Lower lobe of right lung (tissue), 2 donors: ENCODE measurements around the gene CDKN2AIP. TPM values are rescaled to one million over a fixed set of nuclear protein-coding genes. Genes with fewer than 3 reads are reported as not detected.
"Not testable (repeated sequence)": the region's sequence is repeated elsewhere in the genome, so short reads cannot be mapped to it uniquely, and the experiment has no call there.

ENCODE experiments used
- ATAC-seq, 2 donors: fragments of 200-7000 bp; cut with Tn5 transposase; one replicate each; pipeline ENCODE4 v1.9.1; 2020 to 2022; ENCODE audit warnings: mild to moderate bottlenecking in 2 of 2, moderate library complexity in 2 of 2
- DNase-seq: peaks from one replicate; pipeline ENCODE4 v3.0.0-alpha.2; 2020
- H3K27ac ChIP-seq: fragments of 200-600 bp; one replicate; pipeline ENCODE4 v1.8.0; 2022
- H3K27me3 ChIP-seq: fragments of 200-600 bp; one replicate; pipeline ENCODE4 v1.8.0; 2022; ENCODE audit warnings: low read depth
- H3K36me3 ChIP-seq: fragments of 200-600 bp; one replicate; pipeline ENCODE4 v1.8.0; 2022; ENCODE audit warnings: mild to moderate bottlenecking
- H3K4me1 ChIP-seq: fragments of 200-600 bp; one replicate; pipeline ENCODE4 v1.8.0; 2022
- H3K4me3 ChIP-seq: fragments of 200-600 bp; one replicate; pipeline ENCODE4 v1.8.0; 2022; ENCODE audit warnings: mild to moderate bottlenecking
- H3K9me3 ChIP-seq: fragments of 200-600 bp; one replicate; pipeline ENCODE4 v1.8.0; 2022
- intact Hi-C: fragments of 100-400 bp; cut with DNase I; formaldehyde crosslinking; loops from one replicate; pipeline ENCODE4 v1.11.0; 2022
- total RNA-seq: library from RNA; stranded (reverse); fragmentation: NEBNext Ultra II Directional; extraction: Animal tissue kit (Norgen Biotek cat#: 25700); gene quantifications from one replicate; pipeline ENCODE4 v1.2.1, GENCODE V29; 2021
- TF ChIP-seq, protein P1 (sequence below): fragments of 200-600 bp; IDR thresholded peaks from one replicate; pipeline ENCODE4 v1.8.0; 2022; ENCODE audit warnings: antibody characterized with exemption, mild to moderate bottlenecking
- donor health status: DM: no; HTN: yes; CAD: no; lungs with severe emphysema.

CDKN2AIP gene
- total RNA-seq, 1 donor from 2014 or later, result 15.4 TPM

DNA sequence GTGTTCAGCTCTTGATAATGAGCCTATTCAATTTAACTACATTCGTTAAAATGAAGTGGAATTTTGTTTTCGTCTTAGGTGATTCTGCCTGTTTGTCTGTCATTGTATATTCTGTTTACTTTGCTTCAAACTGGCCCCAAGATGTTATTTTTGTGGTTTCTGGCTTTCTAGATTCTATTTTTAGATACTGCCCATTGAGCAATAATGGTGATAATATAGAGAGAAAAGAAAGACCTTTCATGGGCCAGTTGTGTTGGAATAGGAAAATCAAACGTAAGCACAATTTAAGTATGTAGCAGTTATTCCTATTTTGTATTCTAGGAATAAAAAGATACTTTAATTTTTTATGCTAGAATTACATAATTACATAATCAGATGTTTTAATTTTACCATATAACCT is 4.0 kb downstream of the CDKN2AIP start:
- H3K9me3 ChIP-seq, result no peaks in the 10 kb centered on the region
- intact Hi-C loops, result no loop called here
- H3K4me3 ChIP-seq, result no peak overlapping the region
- no peaks in the 10 kb centered on the region for H3K27me3 ChIP-seq
- no peak overlapping the region for H3K27ac ChIP-seq
- DNase-seq (no peak), ATAC-seq (no peak)
- H3K4me1 ChIP-seq, result peaks cover 43% of the 10 kb centered on the region
- peaks cover 69% of the 10 kb centered on the region for H3K36me3 ChIP-seq
- TF ChIP-seq, protein P1, sequence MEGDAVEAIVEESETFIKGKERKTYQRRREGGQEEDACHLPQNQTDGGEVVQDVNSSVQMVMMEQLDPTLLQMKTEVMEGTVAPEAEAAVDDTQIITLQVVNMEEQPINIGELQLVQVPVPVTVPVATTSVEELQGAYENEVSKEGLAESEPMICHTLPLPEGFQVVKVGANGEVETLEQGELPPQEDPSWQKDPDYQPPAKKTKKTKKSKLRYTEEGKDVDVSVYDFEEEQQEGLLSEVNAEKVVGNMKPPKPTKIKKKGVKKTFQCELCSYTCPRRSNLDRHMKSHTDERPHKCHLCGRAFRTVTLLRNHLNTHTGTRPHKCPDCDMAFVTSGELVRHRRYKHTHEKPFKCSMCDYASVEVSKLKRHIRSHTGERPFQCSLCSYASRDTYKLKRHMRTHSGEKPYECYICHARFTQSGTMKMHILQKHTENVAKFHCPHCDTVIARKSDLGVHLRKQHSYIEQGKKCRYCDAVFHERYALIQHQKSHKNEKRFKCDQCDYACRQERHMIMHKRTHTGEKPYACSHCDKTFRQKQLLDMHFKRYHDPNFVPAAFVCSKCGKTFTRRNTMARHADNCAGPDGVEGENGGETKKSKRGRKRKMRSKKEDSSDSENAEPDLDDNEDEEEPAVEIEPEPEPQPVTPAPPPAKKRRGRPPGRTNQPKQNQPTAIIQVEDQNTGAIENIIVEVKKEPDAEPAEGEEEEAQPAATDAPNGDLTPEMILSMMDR, result no peak

DNA sequence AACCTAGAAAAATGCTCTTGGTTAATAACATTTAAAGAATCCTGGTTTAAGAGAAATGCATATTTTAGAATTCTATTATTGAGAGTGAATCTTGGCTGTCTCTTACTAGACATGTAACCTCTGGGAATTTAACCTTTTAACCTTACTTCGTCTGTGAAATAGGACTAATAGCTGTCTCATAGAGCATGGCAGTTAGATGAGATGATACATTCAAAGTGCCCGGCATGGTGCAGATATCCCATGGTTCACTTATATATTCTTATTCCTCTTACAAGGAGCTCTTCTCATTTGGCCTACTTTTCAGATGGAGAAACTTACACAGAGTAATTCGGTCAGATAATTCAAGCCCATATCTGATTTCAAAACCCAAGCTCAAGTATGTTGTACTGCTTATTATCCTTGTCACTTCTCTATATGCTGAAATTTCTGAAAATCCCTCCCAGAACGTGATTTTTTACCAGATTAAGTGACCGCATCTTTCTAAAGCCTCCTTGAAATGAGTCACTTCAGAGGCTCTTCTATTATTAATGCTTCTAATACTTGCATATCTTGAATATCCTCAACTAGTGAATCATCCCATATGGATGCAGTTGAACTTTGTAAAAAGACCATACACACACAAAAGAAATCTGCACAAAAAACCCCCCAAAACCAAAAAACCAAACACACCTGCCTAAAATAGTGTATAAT is 4.9 kb downstream of the CDKN2AIP start:
- Histone ChIP-seq H3K4me3 (no peak overlapping the region), H3K36me3 (peaks cover 69% of the 10 kb centered on the region), H3K27ac (no peak overlapping the region), H3K4me1 (peaks cover 41% of the 10 kb centered on the region), H3K27me3 (no peaks in the 10 kb centered on the region), H3K9me3 (no peaks in the 10 kb centered on the region)
- TF ChIP-seq, protein P1, result no peak
- ATAC-seq, result no peak
- intact Hi-C loops, result no loop called here
- no peak for DNase-seq

DNA sequence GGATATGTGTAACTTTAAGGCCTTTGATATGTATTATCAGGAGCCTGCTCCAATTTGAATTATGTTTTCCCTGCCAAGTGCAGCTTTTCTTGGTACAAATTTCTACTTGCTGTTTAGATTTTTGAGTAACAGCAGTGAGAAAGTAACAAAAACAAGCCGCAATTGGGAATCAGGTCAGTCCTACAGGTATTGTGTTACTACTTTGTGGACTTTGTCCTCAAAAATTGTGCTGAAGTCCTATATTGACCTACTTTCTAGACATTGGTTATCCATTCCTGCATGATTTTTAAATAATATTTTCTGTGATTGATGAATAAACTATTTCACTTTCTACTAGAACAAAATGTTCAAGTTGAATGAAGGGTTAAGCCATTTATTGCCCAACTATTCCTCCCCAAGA is 5.7 kb downstream of the CDKN2AIP start:
- no peak for ATAC-seq

DNA sequence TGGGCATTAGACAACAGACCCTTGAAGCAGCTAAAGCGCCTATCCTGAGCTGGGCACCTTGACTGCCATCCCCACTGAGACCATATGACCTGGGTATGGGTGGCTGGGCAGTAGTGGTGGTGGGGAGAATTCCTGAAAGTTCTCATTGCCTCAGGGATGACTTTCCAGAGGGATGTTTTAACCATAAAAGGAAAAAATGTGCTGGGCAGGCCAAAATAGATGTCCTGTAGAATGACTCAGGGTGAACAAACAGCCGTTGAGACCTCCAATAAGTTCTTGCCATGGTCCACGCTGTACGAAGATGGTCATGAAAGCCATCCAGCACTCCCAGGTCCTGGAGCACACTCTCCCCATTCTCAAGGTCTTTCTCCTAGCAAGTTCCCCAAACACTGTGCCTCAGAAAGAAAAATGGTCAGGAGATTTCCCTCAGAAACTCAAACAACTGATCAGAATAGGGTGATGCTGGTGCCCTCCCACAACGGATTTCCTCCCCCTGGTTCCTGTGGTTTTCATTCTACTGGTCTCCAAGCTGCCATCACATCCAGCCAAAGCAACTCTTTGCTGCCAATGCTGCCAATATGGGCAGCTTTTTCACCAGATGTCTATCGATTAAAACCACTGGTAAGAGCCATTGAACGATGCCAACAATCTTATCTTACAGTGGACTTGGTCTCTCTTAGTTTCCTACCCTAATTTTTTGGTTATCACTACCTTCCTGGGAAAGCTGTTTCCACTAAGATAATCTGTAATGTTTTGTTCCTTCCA is 11.2 kb downstream of the CDKN2AIP start:
- ATAC-seq, result no peak
- intact Hi-C loops, result no loop called here
- no peaks in the 10 kb centered on the region for H3K4me1 ChIP-seq

More for the DNA sequence above, 5.7 kb downstream of the CDKN2AIP start:
- H3K27me3 ChIP-seq, result no peaks in the 10 kb centered on the region
- DNase-seq, result no peak
- no peak overlapping the region for H3K27ac ChIP-seq
- TF ChIP-seq, protein P1, result no peak
- H3K9me3 ChIP-seq, result no peaks in the 10 kb centered on the region
- H3K36me3 ChIP-seq, result peaks cover 69% of the 10 kb centered on the region
- intact Hi-C loops, result no loop called here
- peaks cover 41% of the 10 kb centered on the region for H3K4me1 ChIP-seq
- no peak overlapping the region for H3K4me3 ChIP-seq

DNA sequence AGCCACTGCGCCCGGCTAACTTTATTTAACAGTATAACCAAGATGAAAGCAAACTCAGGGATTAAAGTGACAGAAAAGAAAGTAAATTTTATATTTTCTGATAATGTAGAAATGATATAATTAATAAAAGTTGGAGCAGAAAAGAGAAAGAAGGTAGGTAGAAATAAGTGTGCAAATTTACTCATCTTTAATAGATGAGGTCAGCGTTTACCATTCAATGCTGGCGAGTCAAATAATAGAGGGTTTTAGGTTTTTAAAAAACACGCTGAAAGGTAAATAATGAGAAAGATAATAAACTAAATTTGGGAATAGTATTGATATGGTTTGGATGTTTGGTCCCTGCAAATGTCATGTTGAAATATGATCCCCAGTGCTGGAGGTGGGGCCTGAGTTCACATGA is 13.6 kb downstream of the CDKN2AIP start:
- H3K27me3 ChIP-seq, result no peaks in the 10 kb centered on the region
- no peak overlapping the region for H3K4me3 ChIP-seq
- no peaks in the 10 kb centered on the region for H3K4me1 ChIP-seq
- intact Hi-C loops, result no loop called here
- ATAC-seq, result no peak
- no peaks in the 10 kb centered on the region for H3K9me3 ChIP-seq
- TF ChIP-seq, protein P1, result no peak
- no peak for DNase-seq
- no peak overlapping the region for H3K27ac ChIP-seq
- peaks cover 4% of the 10 kb centered on the region for H3K36me3 ChIP-seq

More for the DNA sequence above, 11.2 kb downstream of the CDKN2AIP start:
- H3K27ac ChIP-seq, result no peak overlapping the region
- DNase-seq, result no peak
- H3K9me3 ChIP-seq, result no peaks in the 10 kb centered on the region
- H3K4me3 ChIP-seq, result no peak overlapping the region
- TF ChIP-seq, protein P1, result no peak
- no peaks in the 10 kb centered on the region for H3K27me3 ChIP-seq
- peaks cover 21% of the 10 kb centered on the region for H3K36me3 ChIP-seq

DNA sequence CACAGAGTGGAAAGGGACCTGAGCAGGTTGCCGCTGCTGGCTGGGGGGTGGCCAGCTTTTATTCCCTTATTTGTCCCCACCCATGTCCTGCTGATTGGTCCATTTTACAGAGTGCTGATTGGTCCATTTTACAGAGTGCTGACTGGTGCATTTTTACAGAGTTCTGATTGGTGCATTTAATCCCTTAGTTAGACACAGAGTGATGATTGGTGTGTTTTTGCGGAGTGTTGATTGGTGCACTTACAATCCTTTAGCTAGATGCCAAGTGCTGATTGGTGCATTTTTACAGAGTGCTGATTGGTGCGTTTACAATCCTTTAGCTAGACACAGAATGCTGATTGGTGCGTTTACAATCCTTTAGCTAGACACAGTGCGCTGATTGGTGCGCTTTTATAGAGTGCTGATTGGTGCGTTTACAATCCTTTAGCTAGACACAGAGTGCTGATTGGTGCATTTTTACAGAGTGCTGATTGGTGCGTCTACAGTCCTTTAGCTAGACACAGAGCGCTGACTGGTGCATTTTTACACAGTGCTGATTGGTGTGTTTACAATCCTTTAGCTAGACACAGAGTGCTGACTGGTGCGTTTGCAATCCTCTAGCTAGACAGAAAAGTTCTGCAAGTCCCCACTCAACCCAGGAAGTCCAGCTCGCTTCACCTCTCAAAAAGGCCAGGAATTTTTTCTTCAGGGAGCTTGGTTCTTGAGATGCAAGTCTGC is 19.6 kb downstream of the CDKN2AIP start:
- H3K27ac ChIP-seq, H3K4me1 ChIP-seq, intact Hi-C loops, H3K27me3 ChIP-seq, H3K4me3 ChIP-seq, H3K9me3 ChIP-seq, ATAC-seq, H3K36me3 ChIP-seq, DNase-seq: not testable (repeated sequence)

DNA sequence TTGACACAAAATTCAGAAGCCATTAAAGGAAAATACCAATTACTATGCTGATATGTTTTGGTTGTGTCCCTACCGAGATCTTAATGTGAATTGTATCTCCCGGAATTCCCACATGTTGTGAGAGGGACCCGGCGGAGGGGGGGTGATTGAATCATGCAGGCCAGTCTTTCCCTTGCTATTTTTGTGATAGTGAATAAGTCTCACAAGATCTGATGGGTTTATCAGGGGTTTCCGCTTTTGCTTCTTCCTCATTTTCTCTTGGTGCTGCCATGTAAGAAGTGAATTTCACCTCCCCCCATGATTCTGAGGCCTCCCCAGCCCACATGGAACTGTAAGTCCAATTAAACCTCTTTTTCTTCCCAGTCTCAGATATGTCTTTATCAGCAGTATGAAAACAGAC is 21.4 kb downstream of the CDKN2AIP start:
- H3K9me3 ChIP-seq, H3K36me3 ChIP-seq, ATAC-seq, DNase-seq, H3K4me3 ChIP-seq, H3K4me1 ChIP-seq, H3K27me3 ChIP-seq, intact Hi-C loops, H3K27ac ChIP-seq: not testable (repeated sequence)
